Glomerular endothelial cell (primary cell): ENCODE data around the gene ABLIM2. TPM values are rescaled to one million over a fixed set of nuclear protein-coding genes. Genes with fewer than 3 reads are reported as not detected.

Experiments
- DNase-seq: peaks from one replicate; pipeline ENCODE4 v3.0.0-alpha.2; 2011; ENCODE audit warnings: low read depth, low spot score; ENCODE audit errors: extremely low read depth
- total RNA-seq: library from RNA; depleted of rRNA; stranded (reverse); fragments of >200 nt; gene quantifications from 2 replicates; pipeline ENCODE4 v1.2.3, GENCODE V29; 2015

Gene ABLIM2
- total RNA-seq, 1 donor from 2014 or later, result 0.99 TPM

DNA sequence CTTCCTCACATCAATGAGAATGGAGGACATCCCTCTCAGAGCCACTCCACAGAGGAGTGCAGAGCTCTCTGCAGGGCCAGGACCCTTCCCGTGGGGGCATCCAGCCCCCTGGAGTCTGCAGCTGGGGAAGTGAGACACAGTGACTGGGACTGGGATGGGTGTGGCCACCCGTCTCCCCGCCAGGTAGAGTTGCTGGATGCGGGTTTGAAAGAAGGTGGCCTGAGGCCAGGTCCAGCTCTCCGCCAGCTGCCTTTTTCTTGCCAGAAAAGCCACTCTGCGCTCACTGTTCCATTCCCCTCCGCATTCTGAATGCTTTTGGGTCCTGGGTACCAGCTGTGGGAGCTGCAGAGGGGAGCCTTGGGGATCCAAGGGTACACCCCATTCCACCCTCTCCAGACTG lies 82.6 kb downstream of the ABLIM2 start:
- no peak for DNase-seq

DNA sequence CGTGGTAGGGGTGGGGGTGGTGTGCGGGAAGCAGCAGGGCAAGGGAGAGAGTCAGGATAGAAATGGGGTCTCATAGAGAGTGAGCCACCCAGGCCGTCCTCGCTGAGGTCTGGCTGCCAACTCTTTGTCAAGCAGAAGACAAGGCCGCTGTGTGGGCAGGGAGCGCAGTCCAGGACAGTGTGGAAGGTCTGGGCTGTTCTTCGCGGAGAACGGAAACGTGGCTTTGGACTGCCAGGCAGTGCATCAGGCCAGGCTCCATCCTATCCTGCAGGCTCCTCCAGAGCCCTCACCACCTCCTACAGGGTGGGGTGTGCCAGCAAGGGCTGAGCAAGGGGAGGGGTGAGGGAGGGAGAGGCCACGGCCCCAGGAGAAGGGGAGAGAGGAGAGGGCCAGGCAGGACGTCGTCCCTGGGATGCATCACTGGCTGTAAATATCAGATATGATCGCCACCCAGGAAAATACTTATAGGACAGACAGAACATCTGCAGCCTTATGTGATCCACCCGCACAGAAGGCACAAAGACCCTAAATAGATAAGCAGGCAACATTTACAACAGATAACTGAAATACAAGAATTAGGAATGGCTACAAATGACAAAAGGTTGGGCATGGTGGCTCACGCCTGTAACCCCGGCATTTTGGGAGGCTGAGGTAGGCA lies 85.3 kb downstream of the ABLIM2 start:
- DNase-seq, result no peak

- no peak for DNase-seq
These were observed 86.2 kb downstream of the ABLIM2 start for GRCh38 chr4:8072235-8072968.

- DNase-seq, result no peak
These were observed 86.8 kb downstream of the ABLIM2 start for GRCh38 chr4:8071766-8072165.

GRCh38 chr4:8070736-8071718 lies 87.6 kb downstream of the ABLIM2 start:
- DNase-seq, result no peak

- DNase-seq, result no peak
These were observed 89.4 kb downstream of the ABLIM2 start for GRCh38 chr4:8069102-8069752.

DNA sequence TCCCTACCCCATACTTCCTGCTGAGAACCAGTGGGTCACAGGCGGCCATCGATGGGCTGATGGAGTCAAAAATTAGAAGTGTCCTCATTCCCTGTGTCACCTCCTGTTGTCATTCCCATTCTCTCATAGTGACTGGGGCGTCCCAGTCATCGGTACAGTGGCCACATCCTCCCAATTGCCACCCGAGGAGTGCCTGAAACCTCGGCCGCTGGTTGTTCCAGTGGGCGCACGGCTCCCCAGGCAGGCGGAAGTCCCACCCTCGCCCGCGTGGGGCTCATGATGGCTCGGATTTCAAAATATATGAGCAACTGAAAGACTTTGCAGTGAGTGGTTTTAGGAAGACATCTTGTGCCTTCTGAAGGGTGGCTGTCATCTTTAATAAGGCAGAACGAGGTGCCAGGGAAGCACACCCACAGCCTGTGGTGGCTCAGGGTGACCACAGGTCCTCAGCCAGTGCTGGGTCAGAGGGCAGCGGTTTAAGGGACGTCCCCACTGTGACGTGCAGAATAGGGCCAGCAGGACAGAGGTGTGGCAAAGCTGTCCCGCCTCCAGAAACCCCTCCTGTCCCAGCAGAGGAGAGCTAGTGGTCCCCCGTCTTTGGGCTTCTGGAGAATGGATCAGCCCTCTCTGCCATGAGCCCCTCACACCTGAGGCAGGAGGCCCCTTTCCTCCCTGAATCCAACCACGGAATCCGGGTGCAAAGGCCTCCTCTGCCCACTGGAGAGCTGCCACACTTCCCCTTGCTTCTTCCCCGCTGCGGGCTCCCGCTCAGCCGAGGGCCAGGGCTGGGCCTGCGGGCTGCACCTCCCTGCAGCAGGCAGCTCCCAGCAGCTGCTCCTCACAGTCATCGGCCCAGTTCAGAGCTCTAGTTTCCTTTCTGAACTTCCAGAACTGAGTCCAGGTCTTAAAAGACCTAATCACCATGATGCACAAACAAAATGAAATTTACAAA lies 90.4 kb downstream of the ABLIM2 start:
- DNase-seq, result no peak

GRCh38 chr4:8067274-8067936 lies 91.2 kb downstream of the ABLIM2 start:
- no peak for DNase-seq

- no peak for DNase-seq
These were observed 92.2 kb downstream of the ABLIM2 start for GRCh38 chr4:8066336-8066931.

DNA sequence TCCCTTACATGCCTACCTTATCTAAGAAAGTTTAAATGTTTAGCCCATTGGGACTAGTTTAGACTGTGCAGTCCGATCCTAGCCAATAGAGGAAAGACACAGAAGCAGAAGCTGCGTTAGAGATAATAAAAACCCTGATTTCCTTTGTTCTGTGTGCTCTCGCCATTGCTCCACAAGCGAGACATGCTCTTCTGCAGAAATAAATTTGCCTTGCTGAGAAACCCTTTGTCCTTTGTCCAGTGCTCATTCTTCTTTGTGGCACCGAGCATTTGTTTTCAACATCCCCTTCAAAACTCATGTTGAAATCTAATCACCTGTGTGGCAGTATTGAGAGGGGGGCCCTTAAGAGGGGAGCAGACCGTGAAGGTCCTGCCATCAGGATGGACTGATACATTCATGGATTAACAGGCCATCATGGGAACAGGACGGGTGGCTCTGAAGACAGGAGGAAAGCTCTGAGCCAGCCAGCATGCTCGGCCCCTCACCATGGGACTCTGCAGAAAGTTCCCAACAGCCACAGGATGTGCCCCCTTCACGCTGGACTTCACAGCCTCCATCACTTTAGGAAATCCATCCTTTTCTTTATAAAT lies 94.5 kb downstream of the ABLIM2 start:
- DNase-seq, result no peak

- no peak for DNase-seq
These were observed 97.0 kb downstream of the ABLIM2 start for GRCh38 chr4:8061573-8061972.

DNA sequence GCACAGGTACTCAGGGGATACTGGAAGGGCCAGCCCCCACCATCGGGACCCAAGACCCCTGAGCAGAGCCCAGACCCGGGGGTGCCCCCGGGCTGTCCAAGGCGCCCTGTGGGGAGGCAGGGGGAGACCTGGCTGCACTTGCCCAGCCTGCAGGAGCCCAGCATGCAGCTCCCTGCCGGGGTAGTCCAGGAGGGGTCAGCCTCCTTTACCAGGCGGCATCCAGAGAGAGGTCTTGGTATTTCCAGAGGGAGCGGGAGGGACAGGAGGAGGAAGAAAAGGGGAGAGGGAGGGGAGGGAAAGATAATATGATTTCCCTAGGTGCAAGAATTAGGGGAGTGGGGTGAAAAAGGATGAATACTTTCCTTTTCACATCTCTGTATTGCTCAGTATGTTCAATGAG lies 97.5 kb downstream of the ABLIM2 start:
- no peak for DNase-seq

- DNase-seq, result no peak
These were observed 98.0 kb downstream of the ABLIM2 start for GRCh38 chr4:8060632-8061031.

DNA sequence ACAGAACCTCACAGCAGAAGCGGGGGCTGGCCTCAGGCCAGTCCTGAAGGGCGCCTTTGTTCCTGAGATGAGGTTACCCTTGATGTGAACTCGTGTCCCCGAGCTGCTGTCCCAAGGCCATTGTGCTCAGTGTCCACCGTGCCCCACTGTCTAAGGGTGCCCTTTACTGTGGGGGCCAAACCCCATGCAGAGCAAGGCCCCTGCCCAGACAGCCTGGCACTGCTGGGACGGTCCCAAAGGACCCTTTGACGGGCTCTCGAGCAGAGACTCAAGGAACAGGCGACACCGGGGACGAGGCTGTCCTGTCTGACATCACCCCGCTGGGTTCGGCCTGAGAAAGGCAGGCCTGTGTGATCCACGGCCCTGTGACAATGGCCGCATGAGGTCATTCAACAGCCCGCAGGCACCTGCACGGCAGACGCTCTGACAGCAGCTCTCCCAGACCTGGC lies 100.6 kb downstream of the ABLIM2 start:
- DNase-seq, result no peak

DNA sequence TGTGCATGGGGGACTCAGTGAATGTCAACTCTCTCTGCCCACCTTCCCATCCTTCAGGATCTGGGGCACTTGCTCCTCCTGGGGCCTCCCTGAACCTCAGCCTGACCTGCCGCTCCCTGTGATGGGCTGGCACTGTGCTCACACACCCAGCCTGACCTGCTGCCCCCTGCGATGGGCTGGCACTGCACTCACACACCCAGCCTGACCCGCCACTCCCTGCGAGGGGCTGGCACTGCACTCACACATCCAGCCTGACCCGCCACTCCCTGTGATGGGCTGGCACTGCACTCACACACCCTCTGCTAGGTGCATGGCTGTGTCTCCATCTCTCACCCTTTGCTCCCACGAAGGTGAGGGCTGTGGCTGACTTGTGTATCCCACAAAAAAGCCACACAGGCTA lies 103.4 kb downstream of the ABLIM2 start:
- no peak for DNase-seq

DNA sequence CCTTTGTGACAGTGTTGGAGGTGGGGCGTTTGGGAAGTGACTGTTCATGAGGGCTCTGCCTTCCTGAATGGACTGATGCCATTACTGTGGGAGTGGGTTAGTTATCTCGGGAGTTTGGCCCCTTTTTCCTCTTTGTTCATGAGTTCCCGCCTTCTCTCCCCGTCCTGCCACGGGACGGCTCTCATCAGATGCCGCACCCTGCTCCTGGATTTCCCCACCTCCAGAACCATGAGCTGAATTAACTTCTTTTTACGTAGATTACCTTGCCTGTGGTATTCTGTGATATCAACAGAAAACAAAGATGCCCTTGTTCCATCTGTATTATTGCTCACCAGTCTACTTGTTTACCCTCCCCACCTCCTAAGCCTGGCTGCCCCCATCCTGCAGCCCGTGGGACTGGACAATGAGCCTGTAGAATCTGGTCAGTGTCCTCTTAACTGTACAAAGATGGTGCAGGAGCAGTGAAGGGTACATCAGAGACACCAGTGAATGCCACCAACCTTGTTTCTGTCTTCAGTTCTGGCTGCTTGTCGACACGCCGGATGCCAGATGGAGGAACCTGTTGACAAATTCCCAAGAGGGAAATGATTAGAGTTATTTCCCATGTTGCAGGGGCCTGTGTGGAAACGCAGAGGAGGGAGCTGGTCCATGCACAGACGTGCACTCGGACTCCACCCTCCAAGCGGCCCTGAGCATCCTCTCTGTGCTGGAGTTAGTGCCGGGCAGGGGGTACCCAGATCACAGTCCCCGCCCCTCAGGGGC lies 104.7 kb downstream of the ABLIM2 start:
- DNase-seq, result no peak

GRCh38 chr4:8052160-8052691 lies 106.4 kb downstream of the ABLIM2 start:
- no peak for DNase-seq
